Measurements from ENCODE around the gene CASZ1.

DNA sequence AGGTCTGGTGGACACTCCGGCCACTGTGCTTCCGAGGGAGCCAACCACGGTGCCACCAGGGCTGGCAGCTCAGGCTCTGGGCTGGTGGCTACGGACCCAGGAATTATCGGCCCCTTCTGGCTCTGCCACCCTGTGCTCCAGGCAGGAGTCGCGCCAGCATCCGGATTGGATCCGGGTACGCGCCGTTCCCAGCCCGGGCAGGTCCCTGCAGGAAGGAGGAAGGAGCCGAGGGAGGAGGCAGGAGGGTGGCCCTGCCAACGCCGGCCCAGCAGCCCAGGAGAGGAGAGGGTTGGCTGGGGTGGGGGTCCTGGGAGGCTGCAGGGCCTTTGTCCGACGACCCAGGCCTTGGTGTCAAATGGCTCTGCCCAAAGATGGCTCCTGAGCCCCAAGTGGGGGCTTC is 160.5 kb downstream of the CASZ1 start:
- TF ChIP-seq, protein P1, sequence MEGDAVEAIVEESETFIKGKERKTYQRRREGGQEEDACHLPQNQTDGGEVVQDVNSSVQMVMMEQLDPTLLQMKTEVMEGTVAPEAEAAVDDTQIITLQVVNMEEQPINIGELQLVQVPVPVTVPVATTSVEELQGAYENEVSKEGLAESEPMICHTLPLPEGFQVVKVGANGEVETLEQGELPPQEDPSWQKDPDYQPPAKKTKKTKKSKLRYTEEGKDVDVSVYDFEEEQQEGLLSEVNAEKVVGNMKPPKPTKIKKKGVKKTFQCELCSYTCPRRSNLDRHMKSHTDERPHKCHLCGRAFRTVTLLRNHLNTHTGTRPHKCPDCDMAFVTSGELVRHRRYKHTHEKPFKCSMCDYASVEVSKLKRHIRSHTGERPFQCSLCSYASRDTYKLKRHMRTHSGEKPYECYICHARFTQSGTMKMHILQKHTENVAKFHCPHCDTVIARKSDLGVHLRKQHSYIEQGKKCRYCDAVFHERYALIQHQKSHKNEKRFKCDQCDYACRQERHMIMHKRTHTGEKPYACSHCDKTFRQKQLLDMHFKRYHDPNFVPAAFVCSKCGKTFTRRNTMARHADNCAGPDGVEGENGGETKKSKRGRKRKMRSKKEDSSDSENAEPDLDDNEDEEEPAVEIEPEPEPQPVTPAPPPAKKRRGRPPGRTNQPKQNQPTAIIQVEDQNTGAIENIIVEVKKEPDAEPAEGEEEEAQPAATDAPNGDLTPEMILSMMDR (IDR thresholded peaks at IDR 0.05): peak in 1 of 6 experiments; percentile 6
- TF ChIP-seq POLR2A (IDR thresholded peaks at IDR 0.05): no peak

Measured in esophagus squamous epithelium (tissue), 4 donors.